Fibroblast of lung (primary cell): ENCODE measurements around the gene ARL15. TPM values are rescaled to one million over a fixed set of nuclear protein-coding genes. Genes with fewer than 3 reads are reported as not detected.

Source experiments
- DNase-seq, 2 donors: peaks; one replicate each; pipeline versions ENCODE4 v3.0.0 to v3.0.0-alpha.2; 2010; ENCODE audit warnings: low read depth in 2 of 2
- H2AFZ ChIP-seq: 2 replicates; pipeline ENCODE4 v1.5.1; 2012; ENCODE audit warnings: low read length, control low read depth, inconsistent platforms
- H3K27ac ChIP-seq: 2 replicates; pipeline ENCODE4 v1.5.1; 2011; ENCODE audit warnings: low read length, control low read depth; ENCODE audit not compliant: insufficient read depth
- H3K27me3 ChIP-seq: 2 replicates; pipeline ENCODE4 v1.5.1; 2011; ENCODE audit warnings: mild to moderate bottlenecking, low read length; ENCODE audit not compliant: control insufficient read depth, insufficient read depth
- H3K36me3 ChIP-seq: 2 replicates; pipeline ENCODE4 v1.5.1; 2011; ENCODE audit warnings: low read length; ENCODE audit not compliant: control insufficient read depth, insufficient read depth
- H3K4me1 ChIP-seq: 2 replicates; pipeline ENCODE4 v1.5.1; 2011; ENCODE audit warnings: low read length; ENCODE audit not compliant: control insufficient read depth, insufficient read depth; ENCODE audit errors: extremely low read depth
- H3K4me2 ChIP-seq: 2 replicates; pipeline ENCODE4 v1.5.1; 2011; ENCODE audit warnings: low read length, control low read depth; ENCODE audit not compliant: insufficient read depth; ENCODE audit errors: extremely low read depth
- H3K4me3 ChIP-seq, 4 experiments: fragments of 200-600 bp in 1 of 4; sonication (generic) in 1 of 4; replicated peaks in 1 of 4; 2 replicates each; pipeline ENCODE4 v1.5.1; 2011 to 2016; ENCODE audit warnings: low read length in 4 of 4, low read depth in 3 of 4, mild to moderate bottlenecking in 3 of 4, control low read depth in 2 of 4, inconsistent platforms in 1 of 4, mixed read lengths in 1 of 4; ENCODE audit not compliant: insufficient read depth in 1 of 4; ENCODE audit errors: control extremely low read depth in 1 of 4
- H3K79me2 ChIP-seq: 2 replicates; pipeline ENCODE4 v1.5.1; 2012; ENCODE audit warnings: mild to moderate bottlenecking, low read length, inconsistent platforms; ENCODE audit not compliant: control insufficient read depth, insufficient read depth
- H3K9ac ChIP-seq: 2 replicates; pipeline ENCODE4 v1.5.1; 2011; ENCODE audit warnings: mild to moderate bottlenecking, low read length, control low read depth; ENCODE audit not compliant: insufficient read depth
- H3K9me3 ChIP-seq: 2 replicates; pipeline ENCODE4 v1.5.1; 2012; ENCODE audit warnings: low read depth, low read length; ENCODE audit not compliant: control insufficient read depth, insufficient read depth
- H4K20me1 ChIP-seq: 2 replicates; pipeline ENCODE4 v1.5.1; 2011; ENCODE audit warnings: low read length; ENCODE audit not compliant: control insufficient read depth, insufficient read depth; ENCODE audit errors: extremely low read depth
- EZH2 ChIP-seq: IDR thresholded peaks from 2 replicates; pipeline ENCODE4 v1.5.1; 2012; ENCODE audit warnings: low read length, control low read depth, mild to moderate bottlenecking; ENCODE audit errors: missing control alignments
- polyA plus RNA-seq, 2 donors: library from polyadenylated mRNA; depleted of rRNA in 1 of 2; stranded (reverse) in 1 of 2; unstranded in 1 of 2; fragments of >200 nt; gene quantifications; 2 replicates each; pipeline ENCODE4 v1.2.1, GENCODE V29; 2011 to 2012; ENCODE audit warnings: missing spikeins in 1 of 2
- total RNA-seq: library from RNA; depleted of rRNA; stranded (reverse); fragments of >200 nt; gene quantifications from 2 replicates; pipeline ENCODE4 v1.2.1, GENCODE V29; 2014
- TF ChIP-seq, protein P1 (sequence below), 2 donors: IDR thresholded peaks in 1 of 2; conservative IDR thresholded peaks in 1 of 2; 1 replicate in 1 of 2; 2 replicates in 1 of 2; pipeline ENCODE4 v1.5.1; 2011 to 2012; ENCODE audit warnings: low read length in 2 of 2, control low read depth in 1 of 2, inconsistent platforms in 1 of 2, low read depth in 1 of 2, mild to moderate bottlenecking in 1 of 2

Gene ARL15
- total and polyA plus RNA-seq, 2 donors (not counting 1 experiment from before 2014, with no cell fraction given) = 20.6 to 28.7 TPM

DNA sequence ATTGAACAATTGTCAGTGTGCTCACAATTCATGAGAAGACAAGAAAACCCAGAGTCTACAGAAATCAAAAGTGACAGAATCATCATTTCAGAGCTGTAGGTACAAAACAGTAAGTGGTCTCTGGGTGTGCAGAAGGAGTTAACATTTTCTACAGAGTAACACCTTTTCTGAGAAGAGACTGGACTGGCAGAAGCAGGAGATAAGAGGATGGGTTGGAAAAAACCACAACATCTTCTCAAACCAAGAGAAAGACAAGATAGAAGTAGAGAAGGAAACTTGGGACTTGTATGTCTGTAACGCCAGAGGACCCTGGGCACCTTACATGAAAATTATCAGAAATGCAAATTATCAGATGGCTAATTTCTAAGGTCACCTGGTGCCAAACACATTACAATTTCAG, 82.6 kb downstream of the ARL15 start:
- Histone ChIP-seq H3K4me1 (no peaks in the 10 kb centered on the region), H4K20me1 (no peaks in the 10 kb centered on the region), H3K79me2 (no peaks in the 10 kb centered on the region), H2AFZ (no peak overlapping the region), H3K4me2 (no peak overlapping the region), H3K27me3 (no peaks in the 10 kb centered on the region), H3K9ac (no peak overlapping the region), H3K27ac (no peak overlapping the region), H3K36me3 (no peaks in the 10 kb centered on the region), H3K4me3 (no peak overlapping the region), H3K9me3 (no peaks in the 10 kb centered on the region)
- TF ChIP-seq EZH2 = no peak
- TF ChIP-seq, protein P1, sequence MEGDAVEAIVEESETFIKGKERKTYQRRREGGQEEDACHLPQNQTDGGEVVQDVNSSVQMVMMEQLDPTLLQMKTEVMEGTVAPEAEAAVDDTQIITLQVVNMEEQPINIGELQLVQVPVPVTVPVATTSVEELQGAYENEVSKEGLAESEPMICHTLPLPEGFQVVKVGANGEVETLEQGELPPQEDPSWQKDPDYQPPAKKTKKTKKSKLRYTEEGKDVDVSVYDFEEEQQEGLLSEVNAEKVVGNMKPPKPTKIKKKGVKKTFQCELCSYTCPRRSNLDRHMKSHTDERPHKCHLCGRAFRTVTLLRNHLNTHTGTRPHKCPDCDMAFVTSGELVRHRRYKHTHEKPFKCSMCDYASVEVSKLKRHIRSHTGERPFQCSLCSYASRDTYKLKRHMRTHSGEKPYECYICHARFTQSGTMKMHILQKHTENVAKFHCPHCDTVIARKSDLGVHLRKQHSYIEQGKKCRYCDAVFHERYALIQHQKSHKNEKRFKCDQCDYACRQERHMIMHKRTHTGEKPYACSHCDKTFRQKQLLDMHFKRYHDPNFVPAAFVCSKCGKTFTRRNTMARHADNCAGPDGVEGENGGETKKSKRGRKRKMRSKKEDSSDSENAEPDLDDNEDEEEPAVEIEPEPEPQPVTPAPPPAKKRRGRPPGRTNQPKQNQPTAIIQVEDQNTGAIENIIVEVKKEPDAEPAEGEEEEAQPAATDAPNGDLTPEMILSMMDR (conservative IDR thresholded peaks at IDR 0.05 in 1 of 2, IDR thresholded peaks at IDR 0.05 in 1 of 2; ENCODE audit: low read depth in 1 of 2, low read length in 2 of 2) = no peak
- DNase-seq = no peak

DNA sequence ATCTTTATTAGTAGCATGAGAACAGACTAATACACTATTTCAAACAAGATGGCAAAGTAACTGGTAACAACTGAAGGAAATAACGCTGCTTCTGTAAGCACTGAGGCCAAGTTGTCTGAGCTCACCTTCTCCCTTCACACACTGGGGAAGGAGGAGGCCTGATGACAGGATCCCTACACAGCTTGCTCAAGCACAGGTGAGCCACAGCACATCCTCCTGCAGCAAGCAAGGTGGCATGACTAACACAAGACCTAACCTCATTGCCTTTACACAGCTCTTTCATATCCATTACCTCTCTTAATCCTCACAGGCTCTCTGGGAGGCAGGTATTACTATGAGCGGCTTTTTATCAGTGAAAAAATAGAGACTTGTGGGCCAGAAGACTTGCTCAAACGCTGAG, 83.3 kb downstream of the ARL15 start:
- H3K79me2 ChIP-seq = no peaks in the 10 kb centered on the region
- H3K27ac ChIP-seq = no peak overlapping the region
- no peaks in the 10 kb centered on the region for H3K27me3 ChIP-seq
- H3K9ac ChIP-seq = no peak overlapping the region
- no peak for TF ChIP-seq EZH2
- TF ChIP-seq, protein P1 (conservative IDR thresholded peaks at IDR 0.05 in 1 of 2, IDR thresholded peaks at IDR 0.05 in 1 of 2; ENCODE audit: low read depth in 1 of 2, low read length in 2 of 2) = no peak
- no peak for DNase-seq
- no peak overlapping the region for H3K4me2 ChIP-seq
- no peaks in the 10 kb centered on the region for H4K20me1 ChIP-seq
- no peaks in the 10 kb centered on the region for H3K4me1 ChIP-seq
- no peaks in the 10 kb centered on the region for H3K36me3 ChIP-seq
- H3K4me3 ChIP-seq = no peak overlapping the region
- no peak overlapping the region for H2AFZ ChIP-seq
- H3K9me3 ChIP-seq = no peaks in the 10 kb centered on the region

DNA sequence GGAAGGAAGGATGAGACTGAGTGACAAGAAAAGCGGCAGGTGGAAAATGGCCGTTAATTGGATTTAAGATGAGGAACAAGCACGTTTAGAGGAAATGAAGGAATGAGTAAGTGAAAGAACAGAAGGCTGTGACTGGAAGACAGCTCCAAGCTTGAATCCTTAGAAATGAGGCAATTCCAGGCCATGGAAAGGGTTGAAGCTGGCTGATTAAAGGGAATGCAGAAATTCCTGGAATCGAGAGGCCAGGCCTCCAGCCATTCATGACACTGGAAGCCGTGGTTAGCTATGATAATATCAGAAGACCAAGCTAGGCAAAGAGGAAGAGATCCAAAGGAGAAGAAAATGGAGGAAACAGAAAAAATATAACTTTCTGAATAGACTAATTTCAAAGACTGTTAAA, 84.2 kb downstream of the ARL15 start:
- Histone ChIP-seq H3K4me1 (peaks cover 3% of the 10 kb centered on the region), H3K4me3 (no peak overlapping the region), H3K9ac (no peak overlapping the region), H3K9me3 (no peaks in the 10 kb centered on the region), H2AFZ (no peak overlapping the region), H3K27ac (no peak overlapping the region), H3K36me3 (no peaks in the 10 kb centered on the region), H3K79me2 (no peaks in the 10 kb centered on the region), H4K20me1 (no peaks in the 10 kb centered on the region), H3K4me2 (no peak overlapping the region), H3K27me3 (no peaks in the 10 kb centered on the region)
- DNase-seq = no peak
- TF ChIP-seq, protein P1 (conservative IDR thresholded peaks at IDR 0.05 in 1 of 2, IDR thresholded peaks at IDR 0.05 in 1 of 2; ENCODE audit: low read depth in 1 of 2, low read length in 2 of 2) = no peak
- TF ChIP-seq EZH2 = no peak
